Peyer's patch (tissue), 4 donors: ENCODE data around the gene USP40. TPM values are rescaled to one million over a fixed set of nuclear protein-coding genes. Genes with fewer than 3 reads are reported as not detected.

ENCODE experiments used
- DNase-seq, 3 donors: peaks; one replicate each; pipeline ENCODE4 v3.0.0-alpha.2; 2017 to 2019
- H3K27ac ChIP-seq, 4 donors: fragments of 200-600 bp; sonication (generic); one replicate each; pipeline ENCODE4 v1.5.1; 2016 to 2019
- H3K27me3 ChIP-seq, 2 donors: fragments of 200-600 bp; sonication (generic); one replicate each; pipeline ENCODE4 v1.5.1; 2019
- H3K36me3 ChIP-seq, 3 donors: fragments of 200-600 bp; sonication (generic); one replicate each; pipeline ENCODE4 v1.5.1; 2016 to 2019
- H3K4me1 ChIP-seq, 4 donors: fragments of 200-600 bp; sonication (generic); one replicate each; pipeline ENCODE4 v1.5.1; 2016 to 2019
- H3K4me3 ChIP-seq, 4 donors: fragments of 200-600 bp; sonication (generic); 1 replicate in 3 of 4; 2 replicates in 1 of 4; pipeline ENCODE4 v1.5.1; 2016 to 2019; ENCODE audit warnings: mild to moderate bottlenecking in 1 of 4
- H3K9me3 ChIP-seq, 4 donors: fragments of 200-600 bp; sonication (generic); one replicate each; pipeline ENCODE4 v1.5.1; 2016 to 2019; ENCODE audit warnings: mild to moderate bottlenecking in 1 of 4
- POLR2A ChIP-seq, 2 donors: fragments of 450-650 bp; IDR thresholded peaks; one replicate each; pipeline ENCODE4 v1.5.1; 2017; ENCODE audit warnings: antibody characterized with exemption in 2 of 2, mild to moderate bottlenecking in 2 of 2, moderate library complexity in 2 of 2
- total RNA-seq, 4 donors: library from RNA; depleted of rRNA; stranded (reverse); fragments of >200 nt; gene quantifications; one replicate each; pipeline ENCODE4 v1.1.0, GENCODE V29; 2016
- TF ChIP-seq, protein P1 (sequence below), 6 experiments: fragments of 450-650 bp in 4 of 6; fragments of 200-600 bp in 2 of 6; sonication (generic) in 1 of 6; IDR thresholded peaks; one replicate each; pipeline ENCODE4 v1.5.1; 2017 to 2019; ENCODE audit warnings: antibody characterized with exemption in 6 of 6, mild to moderate bottlenecking in 3 of 6, moderate library complexity in 1 of 6

USP40 gene
- total RNA-seq, 4 donors from 2014 or later: 34.3 to 58.7 (median 45.0) TPM

DNA sequence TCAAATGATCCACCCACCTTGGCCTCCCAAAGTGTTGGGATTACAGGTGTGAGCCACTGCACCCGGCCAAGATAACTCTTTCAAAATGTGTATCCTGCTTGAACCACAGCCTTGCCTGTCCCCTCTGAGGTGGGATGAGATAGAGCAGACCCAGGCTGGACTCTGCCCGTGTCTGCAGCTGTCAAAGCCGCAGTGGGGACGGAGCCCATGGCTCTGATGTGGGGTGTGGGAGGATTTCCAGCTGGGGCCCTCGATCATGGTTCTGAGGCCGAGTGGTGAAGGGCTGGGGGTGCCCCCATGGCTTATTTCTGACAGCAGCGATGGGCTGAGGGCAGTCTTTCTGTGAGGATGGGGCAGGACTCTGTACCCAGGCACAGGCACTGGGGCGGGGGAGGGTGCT lies 107.8 kb downstream of the USP40 start:
- Histone ChIP-seq H3K4me3 (no peak overlapping the region), H3K4me1 (no peaks in the 10 kb centered on the region), H3K36me3 (peaks cover 0 to 99% (median 0%) of the 10 kb centered on the region in 3 donors), H3K27me3 (no peaks in the 10 kb centered on the region), H3K27ac (no peak overlapping the region), H3K9me3 (no peaks in the 10 kb centered on the region)
- no peak for DNase-seq
- TF ChIP-seq, protein P1, sequence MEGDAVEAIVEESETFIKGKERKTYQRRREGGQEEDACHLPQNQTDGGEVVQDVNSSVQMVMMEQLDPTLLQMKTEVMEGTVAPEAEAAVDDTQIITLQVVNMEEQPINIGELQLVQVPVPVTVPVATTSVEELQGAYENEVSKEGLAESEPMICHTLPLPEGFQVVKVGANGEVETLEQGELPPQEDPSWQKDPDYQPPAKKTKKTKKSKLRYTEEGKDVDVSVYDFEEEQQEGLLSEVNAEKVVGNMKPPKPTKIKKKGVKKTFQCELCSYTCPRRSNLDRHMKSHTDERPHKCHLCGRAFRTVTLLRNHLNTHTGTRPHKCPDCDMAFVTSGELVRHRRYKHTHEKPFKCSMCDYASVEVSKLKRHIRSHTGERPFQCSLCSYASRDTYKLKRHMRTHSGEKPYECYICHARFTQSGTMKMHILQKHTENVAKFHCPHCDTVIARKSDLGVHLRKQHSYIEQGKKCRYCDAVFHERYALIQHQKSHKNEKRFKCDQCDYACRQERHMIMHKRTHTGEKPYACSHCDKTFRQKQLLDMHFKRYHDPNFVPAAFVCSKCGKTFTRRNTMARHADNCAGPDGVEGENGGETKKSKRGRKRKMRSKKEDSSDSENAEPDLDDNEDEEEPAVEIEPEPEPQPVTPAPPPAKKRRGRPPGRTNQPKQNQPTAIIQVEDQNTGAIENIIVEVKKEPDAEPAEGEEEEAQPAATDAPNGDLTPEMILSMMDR (IDR thresholded peaks at IDR 0.05): no peak
- TF ChIP-seq POLR2A (IDR thresholded peaks at IDR 0.05): no peak

- H3K9me3 ChIP-seq: no peaks in the 10 kb centered on the region
Observed at GRCh38 chr2:233458031-233458610, 108.5 kb downstream of the USP40 start.

DNA sequence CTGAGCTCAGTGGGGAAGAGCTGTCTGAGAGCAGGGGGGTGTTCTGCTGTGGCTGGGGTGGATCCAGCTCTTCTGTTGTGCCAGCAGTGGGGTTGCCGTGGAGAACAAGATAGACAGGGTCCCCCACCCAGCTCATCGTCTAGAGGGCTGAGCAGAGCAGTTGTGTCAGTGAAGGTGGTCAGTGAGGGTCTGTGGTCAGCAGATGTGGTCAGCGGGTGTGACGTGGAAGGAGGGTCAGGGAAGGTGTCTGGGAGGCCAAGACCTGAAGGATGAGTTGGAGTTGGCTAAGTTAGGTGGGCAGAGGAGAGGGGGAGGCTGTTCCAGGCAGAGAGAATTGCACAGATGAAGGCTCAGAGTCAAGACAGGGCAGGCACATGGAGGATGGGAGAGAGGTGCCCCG lies 109.2 kb downstream of the USP40 start:
- TF ChIP-seq, protein P1 (IDR thresholded peaks at IDR 0.05): no peak
- no peak for TF ChIP-seq POLR2A (IDR thresholded peaks at IDR 0.05)
- Histone ChIP-seq H3K27ac (no peak overlapping the region), H3K4me3 (no peak overlapping the region), H3K4me1 (no peaks in the 10 kb centered on the region), H3K27me3 (no peaks in the 10 kb centered on the region), H3K9me3 (no peaks in the 10 kb centered on the region), H3K36me3 (peaks cover 0 to 98% (median 0%) of the 10 kb centered on the region in 3 donors)
- DNase-seq: no peak

More at GRCh38 chr2:233458031-233458610, 108.5 kb downstream of the USP40 start:
- no peak for DNase-seq
- peaks cover 0 to 98% (median 0%) of the 10 kb centered on the region in 3 donors for H3K36me3 ChIP-seq
- no peak for TF ChIP-seq POLR2A (IDR thresholded peaks at IDR 0.05)
- TF ChIP-seq, protein P1 (IDR thresholded peaks at IDR 0.05): no peak
- no peak overlapping the region for H3K4me3 ChIP-seq
- no peak overlapping the region for H3K27ac ChIP-seq
- H3K4me1 ChIP-seq: no peaks in the 10 kb centered on the region
- H3K27me3 ChIP-seq: no peaks in the 10 kb centered on the region

DNA sequence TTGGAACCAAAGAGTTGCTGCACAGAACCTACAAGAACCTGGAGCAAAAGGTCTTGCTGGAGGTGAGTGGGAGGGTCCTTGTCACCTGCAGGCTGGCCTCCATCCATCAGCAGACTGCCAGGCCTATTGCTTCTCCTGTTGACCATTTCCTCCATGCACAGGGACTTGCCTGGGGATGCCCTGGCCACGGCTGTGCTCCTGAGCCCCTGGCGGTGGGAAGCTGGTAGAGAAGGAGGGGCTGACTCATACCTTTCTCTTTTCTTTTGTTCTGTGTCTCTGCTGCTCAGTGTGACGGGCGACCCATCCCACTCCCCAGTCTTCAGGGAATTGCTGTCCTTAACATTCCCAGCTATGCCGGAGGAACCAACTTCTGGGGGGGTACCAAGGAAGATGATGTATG lies 109.6 kb downstream of the USP40 start:
- no peaks in the 10 kb centered on the region for H3K27me3 ChIP-seq
- no peaks in the 10 kb centered on the region for H3K9me3 ChIP-seq
- H3K36me3 ChIP-seq: peaks cover 0 to 98% (median 0%) of the 10 kb centered on the region in 3 donors
- H3K4me1 ChIP-seq: no peaks in the 10 kb centered on the region
- DNase-seq: no peak
- H3K4me3 ChIP-seq: no peak overlapping the region
- no peak for TF ChIP-seq POLR2A (IDR thresholded peaks at IDR 0.05)
- H3K27ac ChIP-seq: no peak overlapping the region

DNA sequence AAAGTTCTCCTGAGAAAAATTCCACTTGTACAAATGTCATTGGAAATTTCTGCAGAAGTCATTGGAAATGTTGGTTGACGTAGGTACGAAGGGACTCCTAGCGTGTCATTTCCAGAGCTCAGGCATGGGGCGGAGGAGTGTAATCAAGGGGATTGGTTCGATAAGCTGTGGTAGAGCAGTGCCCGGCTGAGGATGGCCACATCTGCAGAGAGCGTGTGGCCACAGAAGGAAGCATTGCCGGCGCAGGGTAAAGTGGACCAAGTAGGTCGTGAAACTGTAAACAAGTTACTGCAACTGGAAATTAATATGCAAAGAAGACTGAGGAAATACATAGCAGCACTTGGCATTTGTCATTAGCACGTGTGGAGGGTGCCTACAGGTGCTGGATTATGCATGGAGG lies 110.5 kb downstream of the USP40 start:
- Histone ChIP-seq H3K4me1 (no peaks in the 10 kb centered on the region), H3K27me3 (no peaks in the 10 kb centered on the region), H3K9me3 (no peaks in the 10 kb centered on the region), H3K27ac (no peak overlapping the region), H3K36me3 (peaks cover 0 to 98% (median 0%) of the 10 kb centered on the region in 3 donors), H3K4me3 (no peak overlapping the region)
- DNase-seq: no peak
- no peak for TF ChIP-seq POLR2A (IDR thresholded peaks at IDR 0.05)
- TF ChIP-seq, protein P1 (IDR thresholded peaks at IDR 0.05): no peak

- H3K27ac ChIP-seq: no peak overlapping the region
- peaks cover 0 to 98% (median 0%) of the 10 kb centered on the region in 3 donors for H3K36me3 ChIP-seq
- H3K27me3 ChIP-seq: no peaks in the 10 kb centered on the region
- no peaks in the 10 kb centered on the region for H3K4me1 ChIP-seq
- DNase-seq: peak in 1 of 3 donors; percentile 27
- no peak overlapping the region for H3K4me3 ChIP-seq
- no peak for TF ChIP-seq POLR2A (IDR thresholded peaks at IDR 0.05)
- TF ChIP-seq, protein P1 (IDR thresholded peaks at IDR 0.05): no peak
- H3K9me3 ChIP-seq: no peaks in the 10 kb centered on the region
Observed at GRCh38 chr2:233455491-233455890, 111.1 kb downstream of the USP40 start.
